Heart left ventricle (tissue), 13 donors: ENCODE measurements around the gene IGIP.

Source experiments
- CTCF ChIP-seq, 12 donors: fragments of 200-600 bp; sonication (generic) in 4 of 12; IDR thresholded peaks; one replicate each; pipeline versions ENCODE4 v1.5.0 to v1.8.0; 2018 to 2022; ENCODE audit warnings: antibody characterized with exemption in 12 of 12, mild to moderate bottlenecking in 5 of 12
- POLR2A ChIP-seq, 2 donors: fragments of 450-650 bp; IDR thresholded peaks; one replicate each; pipeline ENCODE4 v1.6.1; 2017; ENCODE audit warnings: antibody characterized with exemption in 2 of 2, mild to moderate bottlenecking in 2 of 2, moderate library complexity in 2 of 2
- donor health status: ischemic (EF 13 %, LVEDD 7.1; RV severe dilation, severe dysfunction).
- donor health status: DM: no; HTN: yes; CAD: no.
- donor health status: DM: no; HTN: no; CAD: no.
- donor health status: ischemic (EF 25% LVEDD 6.9; RV normal size, moderate dysfunction).
- donor health status: ischemic (EF 25% LVEDD 5.7; RV mildly dilated, moderate dysfunction).
- donor health status: ischemic (EF 35%, LVEDD 5.7; RV mildly dilated, moderate dysfunction).
- donor health status: nonischemic (EF 11% LVEDD 7.7; RV severe dilation, severe dysfunction).
- donor health status: DM: yes; HTN: yes; CAD: no.
- donor health status: PGD.
- donor health status: ischemic (EF 29% LVEDD 5.4; RV normal size, mild dysfunction).
- donor health status: nonischemic (EF 23%, LVEDD 6.1; RV moderate dilation, normal function).

DNA sequence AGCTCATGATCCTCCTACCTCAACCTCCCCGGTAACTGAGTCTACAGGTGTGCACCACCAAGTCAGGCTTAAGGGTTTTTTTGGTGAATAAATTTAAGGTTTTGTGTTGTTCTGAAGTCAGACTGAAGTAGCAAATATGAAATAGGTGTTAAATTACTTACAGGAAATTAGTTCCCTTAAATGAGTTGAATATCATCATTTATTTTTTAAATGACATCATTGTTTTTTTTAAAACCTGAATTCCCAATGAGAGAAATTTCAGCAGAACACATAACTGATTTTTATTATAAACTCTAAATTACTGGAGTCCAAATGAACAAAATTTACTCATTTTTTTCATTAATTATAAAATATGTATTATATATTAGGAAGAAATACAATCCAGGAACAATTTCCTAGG, 49.6 kb upstream of the IGIP start:
- TF ChIP-seq CTCF (IDR thresholded peaks at IDR 0.05) (no peak), POLR2A (IDR thresholded peaks at IDR 0.05) (no peak)
